Uterus (tissue), 2 donors: ENCODE data around the gene FMN1.

Experiments
- POLR2A ChIP-seq, 2 donors: fragments of 450-650 bp; IDR thresholded peaks; one replicate each; pipeline ENCODE4 v1.6.1; 2016; ENCODE audit warnings: antibody characterized with exemption in 2 of 2, mild to moderate bottlenecking in 1 of 2, moderate library complexity in 1 of 2
- TF ChIP-seq, protein P1 (sequence below), 4 experiments: fragments of 200-600 bp in 2 of 4; fragments of 450-650 bp in 2 of 4; sonication (generic) in 2 of 4; IDR thresholded peaks; one replicate each; pipeline ENCODE4 v1.5.1; 2016 to 2019; ENCODE audit warnings: antibody characterized with exemption in 4 of 4, mild to moderate bottlenecking in 2 of 4, moderate library complexity in 1 of 4

GRCh38 chr15:33161209-33161608 is 33.3 kb downstream of the FMN1 start:
- no peak for TF ChIP-seq POLR2A (IDR thresholded peaks at IDR 0.05)
- TF ChIP-seq, protein P1, sequence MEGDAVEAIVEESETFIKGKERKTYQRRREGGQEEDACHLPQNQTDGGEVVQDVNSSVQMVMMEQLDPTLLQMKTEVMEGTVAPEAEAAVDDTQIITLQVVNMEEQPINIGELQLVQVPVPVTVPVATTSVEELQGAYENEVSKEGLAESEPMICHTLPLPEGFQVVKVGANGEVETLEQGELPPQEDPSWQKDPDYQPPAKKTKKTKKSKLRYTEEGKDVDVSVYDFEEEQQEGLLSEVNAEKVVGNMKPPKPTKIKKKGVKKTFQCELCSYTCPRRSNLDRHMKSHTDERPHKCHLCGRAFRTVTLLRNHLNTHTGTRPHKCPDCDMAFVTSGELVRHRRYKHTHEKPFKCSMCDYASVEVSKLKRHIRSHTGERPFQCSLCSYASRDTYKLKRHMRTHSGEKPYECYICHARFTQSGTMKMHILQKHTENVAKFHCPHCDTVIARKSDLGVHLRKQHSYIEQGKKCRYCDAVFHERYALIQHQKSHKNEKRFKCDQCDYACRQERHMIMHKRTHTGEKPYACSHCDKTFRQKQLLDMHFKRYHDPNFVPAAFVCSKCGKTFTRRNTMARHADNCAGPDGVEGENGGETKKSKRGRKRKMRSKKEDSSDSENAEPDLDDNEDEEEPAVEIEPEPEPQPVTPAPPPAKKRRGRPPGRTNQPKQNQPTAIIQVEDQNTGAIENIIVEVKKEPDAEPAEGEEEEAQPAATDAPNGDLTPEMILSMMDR (IDR thresholded peaks at IDR 0.05): no peak
